HG02588 (cell line): ENCODE data around the gene ADAM10.
A peak's percentile ranks its signal among the peaks of the same experiment; 100 is the strongest.

Source experiments
- ATAC-seq: cut with Tn5 transposase; IDR thresholded peaks from one replicate; pipeline ENCODE4 v1.9.1; 2021; ENCODE audit warnings: mild to moderate bottlenecking, moderate library complexity; ENCODE audit not compliant: unreplicated experiment

Gene ADAM10

GRCh38 chr15:58755956-58756355, 6.4 kb upstream of the ADAM10 start:
- ATAC-seq, result no peak

- no peak for ATAC-seq
Measured at GRCh38 chr15:58755350-58755749, 5.8 kb upstream of the ADAM10 start.

- no peak for ATAC-seq
Measured at GRCh38 chr15:58752716-58753115, 3.2 kb upstream of the ADAM10 start.

GRCh38 chr15:58748852-58749531, 515 bp downstream of the ADAM10 start:
- peak; percentile 36 for ATAC-seq

- no peak for ATAC-seq
Measured at GRCh38 chr15:58748040-58748851, 1.3 kb downstream of the ADAM10 start.

- no peak for ATAC-seq
Measured at GRCh38 chr15:58746174-58746573, 3.3 kb downstream of the ADAM10 start.

- ATAC-seq, result no peak
Measured at GRCh38 chr15:58742819-58743502, 6.5 kb downstream of the ADAM10 start.

- ATAC-seq, result no peak
Measured at GRCh38 chr15:58742022-58742813, 7.3 kb downstream of the ADAM10 start.

GRCh38 chr15:58741032-58741431, 8.5 kb downstream of the ADAM10 start:
- ATAC-seq, result no peak

- ATAC-seq, result no peak
Measured at GRCh38 chr15:58740436-58740835, 9.1 kb downstream of the ADAM10 start.

GRCh38 chr15:58738046-58738707, 11.3 kb downstream of the ADAM10 start:
- ATAC-seq, result no peak

- no peak for ATAC-seq
Measured at GRCh38 chr15:58737298-58737697, 12.2 kb downstream of the ADAM10 start.

GRCh38 chr15:58736018-58736643, 13.4 kb downstream of the ADAM10 start:
- ATAC-seq, result no peak

- ATAC-seq, result no peak
Measured at GRCh38 chr15:58734859-58735258, 14.6 kb downstream of the ADAM10 start.

- no peak for ATAC-seq
Measured at GRCh38 chr15:58732625-58733363, 16.7 kb downstream of the ADAM10 start.

GRCh38 chr15:58731756-58732535, 17.6 kb downstream of the ADAM10 start:
- no peak for ATAC-seq

- ATAC-seq, result no peak
Measured at GRCh38 chr15:58726867-58727266, 22.6 kb downstream of the ADAM10 start.

GRCh38 chr15:58724466-58724865, 25.0 kb downstream of the ADAM10 start:
- ATAC-seq, result peak; percentile 75

GRCh38 chr15:58717357-58717756, 32.1 kb downstream of the ADAM10 start:
- no peak for ATAC-seq
